Hypothalamus (tissue), 51 donors: ENCODE results near the gene WDR26.
"Not testable (repeated sequence)": the region's sequence is repeated elsewhere in the genome, so short reads cannot be mapped to it uniquely, and the experiment has no call there.

Experiments used
- DNase-seq, 51 donors: peaks; one replicate each; lab custom pipeline; 2025; lab: John Stamatoyannopoulos, UW

WDR26 gene

GRCh38 chr1:224353975-224354925 is 80.3 kb downstream of the WDR26 start:
- DNase-seq: no peak

GRCh38 chr1:224352436-224353085 is 82.0 kb downstream of the WDR26 start:
- DNase-seq: not testable (repeated sequence)

- not testable (repeated sequence) for DNase-seq
Observed at GRCh38 chr1:224349716-224350115, 84.9 kb downstream of the WDR26 start.

- no peak for DNase-seq
Observed at GRCh38 chr1:224348137-224348536, 86.5 kb downstream of the WDR26 start.

- DNase-seq: no peak
Observed at GRCh38 chr1:224343679-224344078, 90.9 kb downstream of the WDR26 start.

GRCh38 chr1:224340453-224341384 is 93.9 kb downstream of the WDR26 start:
- DNase-seq: peak in 2 of 51 donors; percentile 1 to 4

- no peak for DNase-seq
Observed at GRCh38 chr1:224339442-224340033, 95.1 kb downstream of the WDR26 start.

GRCh38 chr1:224338150-224338838 is 96.3 kb downstream of the WDR26 start:
- no peak for DNase-seq
